Kidney (tissue), 14 donors: ENCODE measurements around the gene HOXD1. TPM values are rescaled to one million over a fixed set of nuclear protein-coding genes. Genes with fewer than 3 reads are reported as not detected.

Source experiments
- DNase-seq, 5 donors: peaks; one replicate each; pipeline ENCODE4 v3.0.0-alpha.2; 2013 to 2020
- FAIRE-seq: peaks from 2 replicates; lab custom pipeline; 2012; peaks lifted over from hg19 to GRCh38; lab: Jason Lieb, UNC
- H3K27ac ChIP-seq, 2 donors: one replicate each; pipeline ENCODE4 v1.7.0; 2013; ENCODE audit warnings: low read depth in 2 of 2, low read length in 2 of 2, inconsistent platforms in 1 of 2
- H3K27me3 ChIP-seq: one replicate; pipeline ENCODE4 v1.7.1; 2013; ENCODE audit warnings: low read length, inconsistent platforms; ENCODE audit not compliant: control insufficient read depth, insufficient read depth
- H3K36me3 ChIP-seq, 3 donors: one replicate each; pipeline versions ENCODE4 v1.7.0 to v1.7.1; 2013; ENCODE audit warnings: low read length in 3 of 3, control low read depth in 1 of 3, inconsistent platforms in 1 of 3; ENCODE audit not compliant: insufficient read depth in 3 of 3, control insufficient read depth in 2 of 3
- H3K4me1 ChIP-seq, 3 donors: one replicate each; pipeline versions ENCODE4 v1.7.0 to v1.7.1; 2013; ENCODE audit warnings: low read length in 3 of 3, inconsistent platforms in 1 of 3, low read depth in 1 of 3; ENCODE audit not compliant: control insufficient read depth in 2 of 3, insufficient read depth in 2 of 3
- H3K4me3 ChIP-seq, 3 donors: one replicate each; pipeline versions ENCODE4 v1.7.0 to v1.8.1; 2013; ENCODE audit warnings: low read length in 3 of 3, control low read depth in 1 of 3, inconsistent platforms in 1 of 3
- H3K9ac ChIP-seq, 3 donors: one replicate each; pipeline versions ENCODE4 v1.7.0 to v1.7.1; 2013; ENCODE audit warnings: low read length in 3 of 3, control low read depth in 1 of 3, inconsistent platforms in 1 of 3
- H3K9me3 ChIP-seq, 3 donors: one replicate each; pipeline versions ENCODE4 v1.7.0 to v1.7.1; 2013; ENCODE audit warnings: low read length in 3 of 3, control low read depth in 1 of 3, inconsistent platforms in 1 of 3; ENCODE audit not compliant: control insufficient read depth in 2 of 3, insufficient read depth in 1 of 3
- intact Hi-C: fragments of 100-400 bp; cut with DNase I; formaldehyde crosslinking; loops from one replicate; pipeline ENCODE4 v1.11.1; 2022
- polyA plus RNA-seq: library from polyadenylated mRNA; stranded (reverse); fragments of 350-450 nt; fragmentation: Illumina TruSeq; extraction: RNeasy Lipid Tissue Mini Kit (QIAGEN cat#74804); gene quantifications from one replicate; pipeline ENCODE4 v1.2.3, GENCODE V29; 2014; ENCODE audit warnings: low read depth, low replicate concordance; ENCODE audit not compliant: insufficient read depth
- total RNA-seq: library from RNA; stranded (reverse); fragmentation: NEBNext Ultra II Directional; extraction: Animal tissue kit (Norgen Biotek cat#: 25700); gene quantifications from one replicate; pipeline ENCODE4 v1.2.1, GENCODE V29; 2021
- TF ChIP-seq, protein P1 (sequence below): IDR thresholded peaks from 3 replicates; pipeline ENCODE4 v1.5.1; 2012; ENCODE audit warnings: mild to moderate bottlenecking, moderate library complexity, borderline replicate concordance; ENCODE audit not compliant: insufficient read depth; ENCODE audit errors: extremely low read depth
- donor health status: control.
- donor health status: control.
- donor health status: control.
- donor health status: control.
- donor health status: control.
- donor health status: DM: yes; HTN: yes; CAD: no.
- donor health status: Normal renal cell carcinoma (clear cell type).

HOXD1 gene
- total and polyA plus RNA-seq, 2 donors from 2014 or later: 4.3 to 11.3 TPM

DNA sequence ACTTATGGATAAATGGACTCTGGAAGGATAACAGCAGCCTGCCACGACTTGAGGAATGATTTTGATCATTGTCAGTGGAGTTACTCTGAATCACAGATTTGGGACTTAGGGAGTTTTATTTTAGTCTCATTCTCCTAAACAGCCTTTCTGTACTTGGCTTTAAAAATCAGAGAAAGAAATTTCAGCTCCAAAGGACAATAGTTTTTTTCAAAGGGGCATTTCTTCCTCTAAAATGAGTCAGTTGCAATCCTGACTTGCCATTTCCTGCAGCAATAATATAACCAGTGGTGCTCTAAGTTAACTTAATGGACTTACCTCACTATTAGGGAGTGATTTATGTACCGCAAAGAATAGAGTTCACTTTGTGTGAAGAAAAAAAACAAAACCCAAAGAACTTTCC, 45.7 kb downstream of the HOXD1 start:
- intact Hi-C loops: no loop called here
- H3K4me3 ChIP-seq: no peak overlapping the region
- no peak overlapping the region for H3K27ac ChIP-seq
- FAIRE-seq (no peak), DNase-seq (peak in 2 of 5 donors; percentile 58 to 60)
- no peaks in the 10 kb centered on the region for H3K9me3 ChIP-seq
- H3K36me3 ChIP-seq: no peaks in the 10 kb centered on the region
- TF ChIP-seq, protein P1, sequence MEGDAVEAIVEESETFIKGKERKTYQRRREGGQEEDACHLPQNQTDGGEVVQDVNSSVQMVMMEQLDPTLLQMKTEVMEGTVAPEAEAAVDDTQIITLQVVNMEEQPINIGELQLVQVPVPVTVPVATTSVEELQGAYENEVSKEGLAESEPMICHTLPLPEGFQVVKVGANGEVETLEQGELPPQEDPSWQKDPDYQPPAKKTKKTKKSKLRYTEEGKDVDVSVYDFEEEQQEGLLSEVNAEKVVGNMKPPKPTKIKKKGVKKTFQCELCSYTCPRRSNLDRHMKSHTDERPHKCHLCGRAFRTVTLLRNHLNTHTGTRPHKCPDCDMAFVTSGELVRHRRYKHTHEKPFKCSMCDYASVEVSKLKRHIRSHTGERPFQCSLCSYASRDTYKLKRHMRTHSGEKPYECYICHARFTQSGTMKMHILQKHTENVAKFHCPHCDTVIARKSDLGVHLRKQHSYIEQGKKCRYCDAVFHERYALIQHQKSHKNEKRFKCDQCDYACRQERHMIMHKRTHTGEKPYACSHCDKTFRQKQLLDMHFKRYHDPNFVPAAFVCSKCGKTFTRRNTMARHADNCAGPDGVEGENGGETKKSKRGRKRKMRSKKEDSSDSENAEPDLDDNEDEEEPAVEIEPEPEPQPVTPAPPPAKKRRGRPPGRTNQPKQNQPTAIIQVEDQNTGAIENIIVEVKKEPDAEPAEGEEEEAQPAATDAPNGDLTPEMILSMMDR: no peak
- no peak overlapping the region for H3K9ac ChIP-seq
- H3K4me1 ChIP-seq: no peaks in the 10 kb centered on the region
- H3K27me3 ChIP-seq: no peaks in the 10 kb centered on the region

DNA sequence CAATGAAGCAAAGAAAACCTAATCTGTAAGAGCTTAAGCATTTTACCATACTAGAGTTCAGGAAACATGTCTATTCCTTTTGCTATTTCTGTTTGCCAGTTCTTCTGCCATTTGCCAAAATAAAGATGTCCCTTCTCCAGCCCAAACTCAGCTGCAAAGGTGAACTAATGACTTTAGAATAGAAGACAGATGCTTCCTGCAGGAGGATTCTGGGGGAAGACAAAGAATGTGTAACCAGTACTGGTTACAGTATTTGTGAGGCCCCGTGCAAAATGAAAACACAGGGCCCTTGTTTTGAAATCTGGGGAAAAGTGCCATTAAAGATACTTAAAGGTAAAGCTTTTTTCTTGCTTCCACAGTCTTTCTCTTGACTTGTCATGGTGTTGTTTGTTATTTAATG, 46.5 kb downstream of the HOXD1 start:
- TF ChIP-seq, protein P1: no peak
- intact Hi-C loops: no loop called here
- no peaks in the 10 kb centered on the region for H3K9me3 ChIP-seq
- H3K4me1 ChIP-seq: no peaks in the 10 kb centered on the region
- no peak overlapping the region for H3K9ac ChIP-seq
- H3K27me3 ChIP-seq: no peaks in the 10 kb centered on the region
- H3K36me3 ChIP-seq: no peaks in the 10 kb centered on the region
- no peak for DNase-seq
- no peak overlapping the region for H3K27ac ChIP-seq
- no peak overlapping the region for H3K4me3 ChIP-seq
- FAIRE-seq: no peak

GRCh38 chr2:176237456-176237855, 49.0 kb downstream of the HOXD1 start:
- DNase-seq (no peak), FAIRE-seq (no peak)
- Histone ChIP-seq H3K27me3 (no peaks in the 10 kb centered on the region), H3K4me3 (no peak overlapping the region), H3K9me3 (no peaks in the 10 kb centered on the region), H3K4me1 (no peaks in the 10 kb centered on the region), H3K9ac (no peak overlapping the region), H3K36me3 (no peaks in the 10 kb centered on the region), H3K27ac (no peak overlapping the region)
- TF ChIP-seq, protein P1: no peak
- intact Hi-C loops: no loop called here

DNA sequence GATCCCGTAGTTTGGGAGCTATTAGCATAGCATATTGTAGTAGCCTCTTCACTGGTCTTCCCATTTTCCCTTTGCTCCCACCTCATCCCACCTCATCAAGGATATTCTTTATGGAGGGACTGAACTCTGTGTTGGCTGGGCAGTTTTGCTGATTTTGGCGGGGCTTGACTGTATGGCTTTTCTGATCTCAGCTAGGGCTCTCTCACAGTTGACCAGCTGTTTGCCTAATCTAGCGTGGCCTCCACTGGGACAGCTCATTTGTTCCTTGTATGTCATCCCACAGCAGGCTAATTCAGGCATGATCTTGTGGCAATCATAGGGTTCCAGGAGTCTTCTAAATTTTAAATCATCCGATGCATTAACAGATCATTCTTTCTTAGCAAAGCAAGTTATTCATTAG, 50.6 kb downstream of the HOXD1 start:
- TF ChIP-seq, protein P1: no peak
- FAIRE-seq (no peak), DNase-seq (no peak)
- Histone ChIP-seq H3K27ac (no peak overlapping the region), H3K36me3 (no peaks in the 10 kb centered on the region), H3K27me3 (no peaks in the 10 kb centered on the region), H3K4me1 (no peaks in the 10 kb centered on the region), H3K9ac (no peak overlapping the region), H3K4me3 (no peak overlapping the region), H3K9me3 (no peaks in the 10 kb centered on the region)
- intact Hi-C loops: no loop called here
